ENCODE measurements around the gene VKORC1L1.
"Not testable (repeated sequence)": the region's sequence is repeated elsewhere in the genome, so short reads cannot be mapped to it uniquely, and the experiment has no call there.

DNA sequence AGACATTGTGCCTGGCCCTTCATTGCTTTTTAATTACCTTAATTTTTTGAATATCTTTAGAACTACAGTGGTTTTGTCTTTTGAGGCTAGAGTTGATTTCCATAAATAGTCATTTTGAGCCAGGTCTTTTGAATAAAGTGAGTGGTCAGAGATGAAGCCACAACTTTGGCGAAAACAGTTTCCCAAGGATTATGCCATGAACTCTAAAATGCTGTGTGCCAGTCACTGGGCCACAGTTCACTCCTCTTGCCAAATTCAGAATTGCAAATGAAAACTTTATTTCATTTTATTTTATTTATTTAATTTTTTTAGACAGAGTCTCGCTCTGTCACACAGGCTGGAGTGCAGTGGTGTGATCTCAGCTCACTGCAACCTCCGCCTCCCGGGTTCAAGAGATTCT is 14.2 kb upstream of the VKORC1L1 start:
- not testable (repeated sequence) for TF ChIP-seq CTCF (IDR thresholded peaks at IDR 0.05); POLR2AphosphoS5 (IDR thresholded peaks at IDR 0.05; ENCODE audit: insufficient read depth in 1 of 2, low read depth in 1 of 2); POLR2A (IDR thresholded peaks at IDR 0.05)

Measured in vagina (tissue), 2 donors.